ENCODE data around the gene RBBP8. TPM values are rescaled to one million over a fixed set of nuclear protein-coding genes. Genes with fewer than 3 reads are reported as not detected.

The RBBP8 gene
- total RNA-seq, 2 donors from 2014 or later, result 7.9 to 9.2 TPM

DNA sequence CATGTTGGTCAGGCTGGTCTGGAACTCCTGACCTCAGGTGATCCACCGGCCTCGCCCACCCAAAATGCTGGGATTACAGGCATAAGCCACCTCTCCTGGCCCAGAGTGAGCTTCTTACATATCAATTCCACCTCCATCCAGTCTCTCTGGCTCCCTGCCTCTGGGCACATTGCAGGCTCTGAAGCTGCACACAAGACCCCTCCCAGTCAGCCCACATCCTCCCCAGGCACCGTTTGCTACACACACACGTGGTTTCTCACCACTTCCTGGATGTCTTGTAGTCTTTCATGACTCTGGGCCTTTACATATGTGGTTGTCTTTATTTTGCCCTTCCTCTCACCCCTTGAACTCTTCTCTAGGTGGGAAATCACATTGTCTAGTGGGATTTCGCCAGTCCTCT, 138.2 kb downstream of the RBBP8 start:
- peak; percentile 66 to 84 for ATAC-seq
- intact Hi-C loops (cut with DNase I), result no loop called here
- peak; percentile 27 for DNase-seq

DNA sequence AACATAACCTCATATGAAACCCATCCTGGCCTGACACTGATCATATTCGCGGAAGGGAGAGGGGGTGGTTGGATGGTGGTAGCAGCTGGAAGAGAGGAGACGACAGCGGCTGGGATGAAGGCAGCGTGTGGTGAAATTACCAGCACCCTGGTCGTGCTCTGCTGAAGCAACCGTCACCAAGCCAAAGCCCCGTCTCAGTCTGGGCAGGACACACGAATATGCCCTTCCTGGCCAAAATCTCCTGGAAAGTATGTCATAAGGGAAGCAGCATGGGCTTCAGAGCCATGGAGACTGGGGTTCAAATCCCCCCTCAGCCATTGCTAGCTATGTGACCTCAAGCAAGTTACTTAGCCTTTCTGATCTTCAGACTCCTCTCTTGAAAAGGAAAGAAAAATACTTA, 139.0 kb downstream of the RBBP8 start:
- intact Hi-C loops (cut with DNase I), result no loop called here

DNA sequence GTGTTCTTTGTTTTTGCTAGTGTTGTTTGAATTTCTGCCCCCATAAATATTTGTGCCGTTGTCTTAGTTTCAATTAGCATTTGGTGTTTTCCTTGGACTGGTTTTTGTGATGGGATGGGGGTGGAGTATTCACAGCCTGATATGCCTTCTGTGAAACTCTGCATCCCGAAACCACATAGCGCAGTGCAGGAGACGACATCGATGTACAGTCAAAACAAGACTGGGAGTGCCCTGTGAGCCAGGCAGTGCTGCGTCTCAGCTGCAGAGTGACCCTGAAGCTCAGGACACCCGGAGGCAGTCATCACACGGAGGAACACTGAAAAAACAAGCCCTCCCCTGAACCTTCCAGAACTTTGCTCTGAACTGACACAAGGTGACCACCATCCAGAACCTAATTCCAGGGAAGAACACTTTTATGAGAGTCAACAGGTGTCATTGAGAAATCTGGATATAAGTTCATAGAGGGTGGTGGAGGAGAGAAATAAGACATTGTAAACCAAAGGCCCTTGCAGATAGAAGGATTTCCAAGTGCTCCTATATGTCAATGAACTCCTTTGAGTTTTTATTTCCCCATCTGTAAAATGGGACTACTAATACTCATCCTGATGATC, 141.0 kb downstream of the RBBP8 start:
- intact Hi-C loops (cut with DNase I), result no loop called here
- ATAC-seq, result peak in 1 of 2 donors; percentile 37
- DNase-seq, result no peak

More for the DNA sequence above, 139.0 kb downstream of the RBBP8 start:
- DNase-seq (no peak), ATAC-seq (no peak)

Other genes starting within 250 kb of the RBBP8 start
- gene CABLES1, start 202.2 kb downstream of the RBBP8 start, total RNA-seq, result 10 to 100 TPM in 1 of 2 donors, 1 to 10 TPM in 1; 6.6 to 20.4 TPM